IPS DF 6.9 (cell line): ENCODE data around the gene ATRAID.

Source experiments
- DNase-seq: peaks from one replicate; pipeline ENCODE4 v3.0.0-alpha.2; 2013; ENCODE audit warnings: low read depth, low spot score
- H3K27ac ChIP-seq: one replicate; pipeline ENCODE4 v1.5.1; 2013; ENCODE audit warnings: low read length, control low read depth
- H3K27me3 ChIP-seq: 2 replicates; pipeline ENCODE4 v1.6.1; 2013; ENCODE audit warnings: mild to moderate bottlenecking, low read length; ENCODE audit not compliant: control insufficient read depth, insufficient read depth
- H3K36me3 ChIP-seq: 2 replicates; pipeline ENCODE4 v1.6.1; 2013; ENCODE audit warnings: low read length; ENCODE audit not compliant: control insufficient read depth, insufficient read depth
- H3K4me1 ChIP-seq: 2 replicates; pipeline ENCODE4 v1.6.1; 2013; ENCODE audit warnings: low read length; ENCODE audit not compliant: control insufficient read depth, insufficient read depth
- H3K4me3 ChIP-seq: 2 replicates; pipeline ENCODE4 v1.5.1; 2013; ENCODE audit warnings: mild to moderate bottlenecking, low read length
- H3K9me3 ChIP-seq: 2 replicates; pipeline ENCODE4 v1.6.1; 2013; ENCODE audit warnings: low read length, inconsistent platforms; ENCODE audit not compliant: control insufficient read depth, insufficient read depth
- WGBS: extraction: QIAGEN DNeasy Blood & Tissue Kit; methylation state at CpG from one replicate; pipeline ENCODE4 v1.1.7; 2013; ENCODE audit warnings: mixed read lengths, missing lambda C conversion rate; ENCODE audit not compliant: insufficient read length, insufficient coverage; 5-methylcytosine and 5-hydroxymethylcytosine counted together

ATRAID gene

DNA sequence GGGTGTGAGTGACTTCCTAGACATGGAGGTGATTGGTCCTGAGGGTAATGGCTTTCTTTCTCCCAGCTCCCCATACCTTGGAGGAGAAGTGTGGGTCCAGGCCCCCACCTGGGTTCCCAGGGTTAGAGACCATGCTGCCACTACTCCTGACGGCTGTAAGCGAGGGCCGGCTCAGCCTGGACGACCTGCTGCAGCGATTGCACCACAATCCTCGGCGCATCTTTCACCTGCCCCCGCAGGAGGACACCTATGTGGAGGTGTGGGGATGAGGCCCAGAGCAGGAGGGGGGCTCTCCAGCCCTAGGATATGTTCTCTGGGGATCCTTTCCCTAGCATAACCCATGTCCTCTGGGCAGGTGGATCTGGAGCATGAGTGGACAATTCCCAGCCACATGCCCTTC, 27.1 kb downstream of the ATRAID start:
- no peak overlapping the region for H3K4me3 ChIP-seq
- no peaks in the 10 kb centered on the region for H3K9me3 ChIP-seq
- WGBS: no CpG with 5 or more reads among the region's 8 CpGs
- no peaks in the 10 kb centered on the region for H3K4me1 ChIP-seq
- no peaks in the 10 kb centered on the region for H3K27me3 ChIP-seq
- peaks cover 86% of the 10 kb centered on the region for H3K36me3 ChIP-seq
- no peak overlapping the region for H3K27ac ChIP-seq
- no peak for DNase-seq

DNA sequence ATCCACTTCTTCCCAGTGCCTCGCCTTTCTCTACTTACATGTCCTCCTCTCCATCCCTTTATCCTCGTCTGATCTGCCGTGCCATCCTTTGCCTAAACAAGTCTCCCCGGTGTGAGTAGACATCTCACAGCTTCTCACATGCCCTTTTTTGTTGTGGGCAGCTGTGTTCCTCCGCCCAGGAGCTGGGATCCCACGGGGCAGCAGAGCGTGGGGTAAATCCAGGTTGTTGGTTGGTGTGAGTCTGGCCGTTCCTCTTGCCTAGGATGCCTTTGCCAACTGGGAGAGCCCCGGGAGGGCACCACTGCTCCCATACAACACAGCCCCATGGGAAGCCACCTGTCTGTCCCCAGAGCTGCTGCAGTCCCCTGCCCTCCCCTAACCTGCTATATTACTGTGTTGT, 28.6 kb downstream of the ATRAID start:
- Histone ChIP-seq H3K36me3 (peaks cover 79% of the 10 kb centered on the region), H3K4me1 (no peaks in the 10 kb centered on the region), H3K4me3 (no peak overlapping the region), H3K9me3 (no peaks in the 10 kb centered on the region), H3K27me3 (no peaks in the 10 kb centered on the region), H3K27ac (no peak overlapping the region)
- WGBS: no CpG with 5 or more reads among the region's 9 CpGs
- DNase-seq: no peak

DNA sequence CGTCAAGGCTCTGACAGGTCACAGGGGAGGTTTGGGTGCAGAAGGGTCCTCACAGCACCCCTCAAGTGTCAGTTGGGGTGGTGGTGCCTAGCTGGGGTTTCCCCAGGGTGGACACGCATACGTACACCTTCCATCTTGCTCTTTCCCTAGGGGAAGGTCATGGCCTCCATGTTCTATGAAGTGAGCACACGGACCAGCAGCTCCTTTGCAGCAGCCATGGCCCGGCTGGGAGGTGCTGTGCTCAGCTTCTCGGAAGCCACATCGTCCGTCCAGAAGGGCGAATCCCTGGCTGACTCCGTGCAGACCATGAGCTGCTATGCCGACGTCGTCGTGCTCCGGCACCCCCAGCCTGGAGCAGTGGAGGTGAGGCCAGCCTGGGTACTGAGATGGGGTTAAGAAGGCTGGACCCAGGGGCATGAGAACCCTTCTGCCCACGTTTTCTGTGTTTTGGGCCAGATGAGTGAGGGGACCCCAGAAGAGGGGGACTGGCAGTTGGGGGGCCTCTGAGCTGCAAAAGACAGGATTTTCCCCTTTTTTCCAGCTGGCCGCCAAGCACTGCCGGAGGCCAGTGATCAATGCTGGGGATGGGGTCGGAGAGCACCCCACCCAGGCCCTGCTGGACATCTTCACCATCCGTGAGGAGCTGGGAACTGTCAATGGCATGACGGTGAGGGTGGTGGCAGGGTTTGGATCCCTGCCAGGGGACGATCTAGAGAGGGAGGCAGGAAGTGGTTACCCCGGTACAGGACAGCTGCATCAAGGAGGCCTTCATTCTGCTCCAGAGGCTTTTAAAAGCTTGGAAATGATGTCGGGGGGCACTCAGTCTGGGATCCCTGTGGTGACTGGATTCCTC, 30.1 kb downstream of the ATRAID start:
- no peaks in the 10 kb centered on the region for H3K9me3 ChIP-seq
- H3K36me3 ChIP-seq: peaks cover 69% of the 10 kb centered on the region
- no peak overlapping the region for H3K27ac ChIP-seq
- no peak for DNase-seq
- WGBS: no CpG with 5 or more reads among the region's 24 CpGs
- no peak overlapping the region for H3K4me3 ChIP-seq
- no peaks in the 10 kb centered on the region for H3K27me3 ChIP-seq
- H3K4me1 ChIP-seq: no peaks in the 10 kb centered on the region

DNA sequence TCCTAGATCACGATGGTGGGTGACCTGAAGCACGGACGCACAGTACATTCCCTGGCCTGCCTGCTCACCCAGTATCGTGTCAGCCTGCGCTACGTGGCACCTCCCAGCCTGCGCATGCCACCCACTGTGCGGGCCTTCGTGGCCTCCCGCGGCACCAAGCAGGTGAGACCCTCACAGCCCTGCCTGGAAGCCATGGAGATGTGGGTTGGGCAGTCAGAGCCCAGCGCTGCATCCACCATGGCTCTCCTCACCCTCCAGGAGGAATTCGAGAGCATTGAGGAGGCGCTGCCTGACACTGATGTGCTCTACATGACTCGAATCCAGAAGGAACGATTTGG, 30.7 kb downstream of the ATRAID start:
- DNase-seq: no peak
- Histone ChIP-seq H3K4me3 (no peak overlapping the region; the same call in 1 of the 2 replicates), H3K27ac (no peak overlapping the region), H3K4me1 (no peaks in the 10 kb centered on the region), H3K36me3 (peaks cover 64% of the 10 kb centered on the region), H3K27me3 (no peaks in the 10 kb centered on the region), H3K9me3 (no peaks in the 10 kb centered on the region)
- no CpG with 5 or more reads among the region's 16 CpGs for WGBS

DNA sequence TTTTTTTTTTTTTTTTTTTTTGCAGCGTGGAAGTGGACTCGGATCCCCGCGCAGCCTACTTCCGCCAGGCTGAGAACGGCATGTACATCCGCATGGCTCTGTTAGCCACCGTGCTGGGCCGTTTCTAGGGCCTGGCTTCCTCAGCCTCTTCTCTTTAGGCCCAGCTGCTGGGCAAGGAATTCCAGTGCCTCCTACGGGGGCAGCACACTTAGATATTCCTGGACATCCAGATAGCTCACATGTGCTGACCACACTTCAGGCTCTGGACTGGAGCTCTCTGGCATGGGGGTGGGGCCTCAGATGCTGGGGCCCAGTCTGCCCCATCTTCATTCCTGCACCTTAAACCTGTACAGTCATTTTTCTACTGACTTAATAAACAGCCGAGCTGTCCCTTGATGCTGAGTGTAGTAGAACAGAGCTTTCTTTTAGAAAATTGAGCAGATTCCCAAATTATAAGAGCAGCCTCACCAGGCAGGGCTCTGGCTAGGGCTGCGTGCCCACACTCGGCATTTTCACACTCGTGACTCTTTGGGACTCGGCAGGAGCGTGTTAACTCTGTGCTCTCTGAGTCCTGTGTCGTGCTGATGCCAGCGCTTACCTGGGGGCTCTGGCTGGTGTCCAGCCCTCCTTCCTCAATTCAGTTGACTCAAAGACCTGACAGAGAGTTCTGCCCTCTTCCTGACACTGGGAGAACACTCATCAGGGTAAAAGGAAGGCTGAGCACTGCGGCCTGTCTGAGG, 31.7 kb downstream of the ATRAID start:
- Histone ChIP-seq H3K27ac (no peak overlapping the region), H3K4me3 (no peak overlapping the region), H3K9me3 (no peaks in the 10 kb centered on the region), H3K27me3 (no peaks in the 10 kb centered on the region), H3K36me3 (peaks cover 56% of the 10 kb centered on the region), H3K4me1 (no peaks in the 10 kb centered on the region)
- no CpG with 5 or more reads among the region's 19 CpGs for WGBS
- DNase-seq: no peak

DNA sequence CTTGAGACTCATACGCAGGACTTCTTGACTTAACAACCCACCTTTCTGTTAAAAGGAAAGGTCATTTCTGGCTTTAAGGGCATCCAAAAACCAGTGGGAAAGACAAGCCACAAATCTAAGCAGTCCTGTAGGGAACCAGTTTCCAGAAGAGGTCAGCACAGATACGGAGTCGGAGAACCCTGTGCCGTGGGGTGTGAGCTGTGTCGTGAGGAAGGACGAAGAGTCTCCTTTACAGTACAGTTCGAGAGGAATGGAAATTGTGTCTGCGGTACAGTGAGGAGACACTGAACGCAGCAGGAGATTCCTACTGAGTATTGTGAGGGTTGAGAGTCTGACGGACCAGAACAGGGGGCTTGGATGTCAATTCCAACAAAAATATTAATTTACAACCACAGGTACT, 33.3 kb downstream of the ATRAID start:
- Histone ChIP-seq H3K9me3 (no peaks in the 10 kb centered on the region), H3K36me3 (peaks cover 44% of the 10 kb centered on the region), H3K4me1 (no peaks in the 10 kb centered on the region), H3K27me3 (no peaks in the 10 kb centered on the region), H3K4me3 (no peak overlapping the region), H3K27ac (no peak overlapping the region)
- DNase-seq: no peak
- no CpG with 5 or more reads among the region's 10 CpGs for WGBS

DNA sequence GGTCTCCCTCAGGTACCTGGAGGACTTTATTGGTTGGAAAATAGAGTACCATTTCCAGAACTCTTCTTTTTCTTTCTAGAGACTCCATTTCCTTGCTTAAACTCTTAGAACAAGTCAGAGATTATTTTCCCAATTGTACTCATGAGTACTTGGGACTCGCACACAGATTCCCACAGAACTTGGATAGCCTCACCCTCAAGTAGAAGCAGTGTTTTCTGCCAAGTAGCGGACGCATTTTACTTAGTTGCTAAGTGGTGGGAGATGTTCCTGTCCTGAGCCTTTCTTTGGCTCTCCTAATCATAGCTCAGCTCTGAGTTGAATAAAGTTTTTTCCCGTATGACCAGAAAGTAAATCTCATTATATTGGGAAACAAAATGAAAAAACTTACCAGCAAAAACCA, 33.8 kb downstream of the ATRAID start:
- Histone ChIP-seq H3K27me3 (no peaks in the 10 kb centered on the region), H3K27ac (no peak overlapping the region), H3K4me3 (no peak overlapping the region), H3K4me1 (peaks cover 2% of the 10 kb centered on the region; the same call in 1 of the 2 replicates), H3K9me3 (no peaks in the 10 kb centered on the region), H3K36me3 (peaks cover 40% of the 10 kb centered on the region)
- no CpG with 5 or more reads among the region's 4 CpGs for WGBS
- DNase-seq: no peak

DNA sequence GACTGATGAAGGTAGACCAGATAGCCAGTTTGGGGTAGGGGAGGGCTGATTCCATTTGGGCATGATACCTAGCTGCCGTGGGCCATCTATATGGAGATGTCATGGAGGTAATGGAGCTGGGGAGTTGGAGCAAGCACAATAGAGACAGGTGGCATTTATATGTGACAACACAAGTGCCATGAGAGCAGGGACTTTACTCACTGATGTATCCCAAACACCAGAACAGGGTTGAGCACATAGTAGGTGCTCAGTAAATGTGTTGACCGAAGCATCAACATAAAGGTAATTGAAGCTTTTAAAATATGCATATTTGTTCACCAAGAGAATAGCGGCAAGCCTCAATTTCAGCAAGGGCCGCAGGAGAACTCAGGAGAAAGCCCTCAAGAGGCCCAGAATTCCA, 36.1 kb downstream of the ATRAID start:
- WGBS: no CpG with 5 or more reads among the region's 4 CpGs
- Histone ChIP-seq H3K9me3 (no peaks in the 10 kb centered on the region), H3K27ac (no peak overlapping the region), H3K27me3 (no peaks in the 10 kb centered on the region; the same call in 1 of the 2 replicates), H3K36me3 (peaks cover 17% of the 10 kb centered on the region), H3K4me1 (peaks cover 10% of the 10 kb centered on the region), H3K4me3 (no peak overlapping the region)
- DNase-seq: no peak

DNA sequence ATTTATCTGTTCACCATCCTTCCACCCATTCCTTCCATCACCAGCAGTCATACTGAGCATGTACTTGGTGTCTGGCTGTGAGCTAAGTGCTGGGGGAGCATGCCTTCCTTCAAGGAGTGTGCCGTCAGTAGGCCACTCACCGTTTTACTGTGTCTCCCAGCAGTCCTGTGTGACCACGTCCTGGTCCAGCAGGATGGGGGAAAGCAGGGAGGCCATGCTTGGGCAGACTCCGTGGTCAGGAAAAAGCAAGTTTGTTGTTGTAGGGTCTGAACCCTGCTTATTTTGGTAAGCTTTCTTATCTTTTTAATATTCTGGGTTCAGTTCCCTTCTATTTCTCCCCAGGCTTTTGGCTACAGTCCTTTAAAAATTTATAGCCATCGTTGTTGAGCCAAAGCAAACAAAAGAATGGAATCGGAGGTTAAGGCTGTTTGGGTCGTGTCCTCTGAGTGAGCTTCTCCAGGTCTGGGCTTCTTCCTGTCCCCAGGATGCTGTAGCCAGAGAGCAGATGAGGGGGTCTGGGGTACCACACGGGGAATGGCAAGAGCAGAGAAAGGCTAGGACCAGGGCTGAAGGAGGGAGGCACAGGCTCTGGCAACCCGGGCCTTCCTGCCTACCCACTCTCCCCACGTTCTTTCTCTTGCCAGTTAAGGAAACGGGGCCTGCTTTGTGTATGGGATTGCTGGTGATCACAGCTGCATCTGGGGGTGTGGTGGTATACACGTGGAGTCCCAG, 37.5 kb downstream of the ATRAID start:
- Histone ChIP-seq H3K4me1 (peaks cover 10% of the 10 kb centered on the region), H3K27ac (no peak overlapping the region), H3K36me3 (peaks cover 3% of the 10 kb centered on the region; the same call in 1 of the 2 replicates), H3K4me3 (no peak overlapping the region), H3K27me3 (no peaks in the 10 kb centered on the region; the same call in 1 of the 2 replicates), H3K9me3 (no peaks in the 10 kb centered on the region)
- no CpG with 5 or more reads among the region's 12 CpGs for WGBS
- no peak for DNase-seq

DNA sequence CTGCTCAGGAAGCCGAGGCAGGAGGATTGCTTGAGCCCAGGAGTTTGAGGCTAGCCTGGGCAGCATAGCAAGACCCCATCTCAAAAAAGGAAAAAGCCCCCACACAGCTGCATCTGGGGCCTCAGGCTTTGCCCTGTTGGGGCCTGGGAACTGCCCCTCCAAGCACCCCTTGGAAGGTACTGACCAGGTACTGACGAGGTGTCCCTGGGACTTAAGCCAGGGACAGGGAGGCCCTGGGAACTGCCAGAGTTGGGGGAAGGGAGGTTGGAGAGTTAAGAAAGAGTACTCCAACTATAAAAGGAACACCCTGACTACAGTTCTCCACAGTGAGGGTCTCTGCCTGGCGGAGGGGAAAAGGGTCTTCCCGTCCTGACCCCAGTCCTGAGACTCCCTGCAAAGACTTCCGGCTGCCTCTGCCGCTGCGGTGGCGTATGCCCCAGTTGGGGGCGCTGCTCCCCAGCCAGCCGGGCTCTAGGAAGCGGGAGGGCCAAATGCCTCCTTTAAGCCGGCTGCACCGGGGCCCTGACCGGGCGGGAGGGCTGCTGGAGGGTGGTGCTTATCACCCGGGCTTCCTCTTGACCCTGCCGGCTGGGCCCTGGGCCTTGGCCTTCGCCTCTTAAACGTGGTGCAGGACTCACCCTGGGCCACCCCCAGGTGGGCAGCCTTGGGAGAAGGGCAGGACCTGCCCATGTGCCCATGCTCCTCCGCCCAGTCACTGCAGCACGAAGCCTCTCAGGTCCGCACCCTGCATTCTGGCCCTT, 38.2 kb downstream of the ATRAID start:
- Histone ChIP-seq H3K9me3 (no peaks in the 10 kb centered on the region), H3K4me1 (peaks cover 10% of the 10 kb centered on the region), H3K4me3 (no peak overlapping the region; the same call in 1 of the 2 replicates), H3K27ac (no peak overlapping the region), H3K27me3 (no peaks in the 10 kb centered on the region; the same call in 1 of the 2 replicates), H3K36me3 (no peaks in the 10 kb centered on the region)
- DNase-seq: no peak
- no CpG with 5 or more reads among the region's 22 CpGs for WGBS
